Neural cell (in vitro differentiated cells): ENCODE results near the gene NTNG1.

ENCODE experiments used
- CTCF ChIP-seq: fragments of 450-650 bp; IDR thresholded peaks from 2 replicates; pipeline ENCODE4 v1.5.1; 2014; ENCODE audit warnings: antibody characterized with exemption, mild to moderate bottlenecking, moderate library complexity; ENCODE audit not compliant: poor library complexity, severe bottlenecking
- EP300 ChIP-seq: fragments of 450-650 bp; conservative IDR thresholded peaks from 2 replicates; pipeline ENCODE4 v1.6.1; 2014; ENCODE audit warnings: antibody characterized with exemption, mild to moderate bottlenecking, moderate library complexity; ENCODE audit not compliant: poor library complexity, severe bottlenecking
- MXI1 ChIP-seq: fragments of 450-650 bp; conservative IDR thresholded peaks from 2 replicates; pipeline ENCODE4 v1.6.1; 2014; ENCODE audit warnings: antibody characterized with exemption, mild to moderate bottlenecking; ENCODE audit not compliant: poor library complexity, severe bottlenecking
- REST ChIP-seq: IDR thresholded peaks from 2 replicates; pipeline ENCODE4 v1.6.1; 2012; ENCODE audit warnings: borderline replicate concordance

GRCh38 chr1:107272321-107272720 is 131.5 kb downstream of the NTNG1 start:
- no peak for TF ChIP-seq CTCF
- no peak for TF ChIP-seq REST
- no peak for TF ChIP-seq EP300
- TF ChIP-seq MXI1 = no peak
